ENCODE results near the gene ARSB. TPM values are rescaled to one million over a fixed set of nuclear protein-coding genes. Genes with fewer than 3 reads are reported as not detected.

Gene ARSB
- total RNA-seq, 1 donor from 2014 or later: 16.7 TPM

GRCh38 chr5:78895616-78896015, 89.5 kb downstream of the ARSB start:
- no peak overlapping the region for H3K4me3 ChIP-seq (ENCODE audit: low read depth, low read length)
- no peak for DNase-seq (ENCODE audit: low read depth)
- TF ChIP-seq CTCF (conservative IDR thresholded peaks at IDR 0.05; ENCODE audit: low read depth, low read length): no peak

- TF ChIP-seq CTCF (conservative IDR thresholded peaks at IDR 0.05; ENCODE audit: low read depth, low read length): no peak
- no peak overlapping the region for H3K4me3 ChIP-seq (ENCODE audit: low read depth, low read length)
- no peak for DNase-seq (ENCODE audit: low read depth)
These were observed 91.0 kb downstream of the ARSB start for GRCh38 chr5:78893940-78894677.

GRCh38 chr5:78890667-78891379, 94.3 kb downstream of the ARSB start:
- TF ChIP-seq CTCF (conservative IDR thresholded peaks at IDR 0.05; ENCODE audit: low read depth, low read length): no peak
- no peak for DNase-seq (ENCODE audit: low read depth)

GRCh38 chr5:78889369-78890140, 95.6 kb downstream of the ARSB start:
- no peak for DNase-seq (ENCODE audit: low read depth)
- H3K4me3 ChIP-seq (ENCODE audit: low read depth, low read length): no peak overlapping the region
- no peak for TF ChIP-seq CTCF (conservative IDR thresholded peaks at IDR 0.05; ENCODE audit: low read depth, low read length)

More at GRCh38 chr5:78890667-78891379, 94.3 kb downstream of the ARSB start:
- H3K4me3 ChIP-seq (ENCODE audit: low read depth, low read length): no peak overlapping the region

- no peak for DNase-seq (ENCODE audit: low read depth)
- no peak overlapping the region for H3K4me3 ChIP-seq (ENCODE audit: low read depth, low read length)
- TF ChIP-seq CTCF (conservative IDR thresholded peaks at IDR 0.05; ENCODE audit: low read depth, low read length): no peak
These were observed 96.3 kb downstream of the ARSB start for GRCh38 chr5:78888580-78889368.

- DNase-seq (ENCODE audit: low read depth): no peak
- TF ChIP-seq CTCF (conservative IDR thresholded peaks at IDR 0.05; ENCODE audit: low read depth, low read length): no peak
- no peak overlapping the region for H3K4me3 ChIP-seq (ENCODE audit: low read depth, low read length)
These were observed 97.6 kb downstream of the ARSB start for GRCh38 chr5:78887384-78888118.

Data from epithelial cell of proximal tubule (primary cell).